Osteoblast (primary cell): ENCODE results near the gene KCNQ1. TPM values are rescaled to one million over a fixed set of nuclear protein-coding genes. Genes with fewer than 3 reads are reported as not detected.

Experiments used
- DNase-seq: peaks from one replicate; pipeline ENCODE4 v3.0.0; 2011; ENCODE audit warnings: low spot score, mixed read lengths; ENCODE audit not compliant: insufficient read length; ENCODE audit errors: missing footprints
- H2AFZ ChIP-seq: 2 replicates; pipeline ENCODE4 v1.6.0; 2011; ENCODE audit warnings: mild to moderate bottlenecking, low read length
- H3K27ac ChIP-seq: 2 replicates; pipeline ENCODE4 v1.5.1; 2011; ENCODE audit warnings: mild to moderate bottlenecking, low read depth, low read length, moderate library complexity
- H3K27me3 ChIP-seq: 2 replicates; pipeline ENCODE4 v1.6.0; 2012; ENCODE audit warnings: mild to moderate bottlenecking, control low read depth, inconsistent platforms, low read length, moderate library complexity; ENCODE audit not compliant: insufficient read depth
- H3K36me3 ChIP-seq: 2 replicates; pipeline ENCODE4 v1.5.1; 2011; ENCODE audit warnings: mild to moderate bottlenecking, low read length, control low read depth, moderate library complexity; ENCODE audit not compliant: insufficient read depth
- H3K4me1 ChIP-seq: 2 replicates; pipeline ENCODE4 v1.5.1; 2011; ENCODE audit warnings: mild to moderate bottlenecking, low read length, control low read depth, moderate library complexity; ENCODE audit not compliant: insufficient read depth
- H3K4me2 ChIP-seq: 2 replicates; pipeline ENCODE4 v1.6.0; 2011; ENCODE audit warnings: mild to moderate bottlenecking, low read length; ENCODE audit not compliant: insufficient read depth
- H3K4me3 ChIP-seq: fragments of 200-600 bp; sonication (generic); 3 replicates; pipeline ENCODE4 v1.5.1; 2012; ENCODE audit warnings: mild to moderate bottlenecking, low read length, inconsistent platforms; ENCODE audit not compliant: insufficient read depth
- H3K79me2 ChIP-seq: 2 replicates; pipeline ENCODE4 v1.6.0; 2012; ENCODE audit warnings: mild to moderate bottlenecking, low read length, control low read depth, inconsistent platforms; ENCODE audit not compliant: insufficient read depth
- H3K9me3 ChIP-seq: 2 replicates; pipeline ENCODE4 v1.5.1; 2011; ENCODE audit warnings: low read depth, low read length, control low read depth
- H4K20me1 ChIP-seq: 2 replicates; pipeline ENCODE4 v1.6.0; 2012; ENCODE audit warnings: mild to moderate bottlenecking, low read length, control low read depth; ENCODE audit not compliant: insufficient read depth
- CTCF ChIP-seq: IDR thresholded peaks from 2 replicates; pipeline ENCODE4 v1.5.1; 2011; ENCODE audit warnings: mild to moderate bottlenecking, low read depth, low read length, moderate library complexity; ENCODE audit errors: extremely low read depth
- total RNA-seq: library from RNA; depleted of rRNA; stranded (reverse); fragments of >200 nt; gene quantifications from 2 replicates; pipeline ENCODE4 v1.2.3, GENCODE V29; 2012

Gene KCNQ1
- total RNA-seq, 1 donor: not detected

- Histone ChIP-seq H3K27me3 (peaks cover 3% of the 10 kb centered on the region), H3K79me2 (no peaks in the 10 kb centered on the region), H3K9me3 (peaks cover 4% of the 10 kb centered on the region), H3K27ac (no peak overlapping the region), H3K4me2 (no peak overlapping the region), H3K36me3 (no peaks in the 10 kb centered on the region), H2AFZ (no peak overlapping the region), H3K4me1 (no peaks in the 10 kb centered on the region), H4K20me1 (no peaks in the 10 kb centered on the region), H3K4me3 (no peak overlapping the region)
- DNase-seq: peak; percentile 72
- TF ChIP-seq CTCF: no peak
These were observed 148.0 kb downstream of the KCNQ1 start for GRCh38 chr11:2592559-2593392.

- DNase-seq: peak; percentile 21
- peaks cover 3% of the 10 kb centered on the region for H3K27me3 ChIP-seq
- no peak overlapping the region for H3K4me3 ChIP-seq
- H3K9me3 ChIP-seq: peaks cover 4% of the 10 kb centered on the region
- no peak overlapping the region for H3K27ac ChIP-seq
- no peaks in the 10 kb centered on the region for H3K4me1 ChIP-seq
- H3K36me3 ChIP-seq: no peaks in the 10 kb centered on the region
- no peak for TF ChIP-seq CTCF
- H2AFZ ChIP-seq: no peak overlapping the region
- no peak overlapping the region for H3K4me2 ChIP-seq
- H4K20me1 ChIP-seq: no peaks in the 10 kb centered on the region
- H3K79me2 ChIP-seq: no peaks in the 10 kb centered on the region
These were observed 148.7 kb downstream of the KCNQ1 start for GRCh38 chr11:2593393-2593950.

GRCh38 chr11:2594267-2594666 is 149.5 kb downstream of the KCNQ1 start:
- Histone ChIP-seq H3K9me3 (peaks cover 8% of the 10 kb centered on the region), H3K79me2 (no peaks in the 10 kb centered on the region), H3K36me3 (no peaks in the 10 kb centered on the region), H3K27ac (no peak overlapping the region), H3K4me1 (no peaks in the 10 kb centered on the region), H2AFZ (no peak overlapping the region), H3K4me3 (no peak overlapping the region), H4K20me1 (no peaks in the 10 kb centered on the region), H3K4me2 (no peak overlapping the region), H3K27me3 (peaks cover 3% of the 10 kb centered on the region)
- no peak for TF ChIP-seq CTCF
- DNase-seq: no peak

- H3K27ac ChIP-seq: no peak overlapping the region
- no peak overlapping the region for H3K4me3 ChIP-seq
- no peak overlapping the region for H2AFZ ChIP-seq
- no peak for DNase-seq
- H3K36me3 ChIP-seq: no peaks in the 10 kb centered on the region
- H3K27me3 ChIP-seq: peaks cover 3% of the 10 kb centered on the region
- no peaks in the 10 kb centered on the region for H3K4me1 ChIP-seq
- no peaks in the 10 kb centered on the region for H4K20me1 ChIP-seq
- H3K9me3 ChIP-seq: peaks cover 8% of the 10 kb centered on the region
- no peak for TF ChIP-seq CTCF
- no peaks in the 10 kb centered on the region for H3K79me2 ChIP-seq
- no peak overlapping the region for H3K4me2 ChIP-seq
These were observed 150.4 kb downstream of the KCNQ1 start for GRCh38 chr11:2595204-2595603.
